ENCODE data around the gene SPDYE1.
"Not testable (repeated sequence)": the region's sequence is repeated elsewhere in the genome, so short reads cannot be mapped to it uniquely, and the experiment has no call there.

DNA sequence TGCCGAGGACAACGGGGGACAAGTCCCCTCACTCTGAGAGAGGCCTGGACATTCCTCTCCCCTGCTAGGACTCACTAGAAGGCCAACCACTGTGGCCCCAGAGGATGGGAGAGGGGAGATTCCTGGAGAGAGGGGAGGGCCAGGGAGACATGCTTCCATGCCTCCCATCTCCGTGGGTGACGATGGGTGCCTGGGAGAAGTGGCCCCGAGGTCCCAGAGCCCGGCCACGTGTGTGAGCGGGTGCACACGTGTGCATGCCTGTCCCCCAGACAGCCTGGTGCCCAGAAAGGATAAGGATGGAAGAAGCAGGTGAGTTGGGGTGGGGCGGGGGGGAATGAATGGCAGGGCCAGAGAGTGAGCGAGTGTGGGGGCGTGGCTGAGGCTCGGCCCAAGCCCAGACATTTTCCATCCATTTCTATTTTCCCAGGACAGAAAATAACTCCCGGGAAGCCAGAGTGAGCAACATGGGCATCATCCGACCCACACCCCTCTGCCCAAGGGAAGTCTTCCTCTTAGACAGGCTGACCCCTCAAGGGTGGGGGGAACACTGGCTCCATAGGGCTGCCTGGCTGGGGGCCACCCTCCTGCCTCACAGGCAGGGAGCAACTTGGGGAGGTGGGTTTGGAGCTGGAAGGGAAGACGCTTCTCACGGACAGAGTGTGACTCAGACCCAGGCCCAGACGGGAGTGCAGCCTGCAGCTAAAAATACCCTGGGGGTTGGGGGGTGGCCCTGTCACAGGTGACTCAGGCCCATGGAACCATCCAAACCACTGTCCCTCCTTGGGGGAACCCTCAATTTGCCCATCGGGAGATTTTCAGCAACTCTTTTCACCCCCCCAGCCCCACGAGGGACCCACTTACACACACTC lies 29.3 kb upstream of the SPDYE1 start:
- not testable (repeated sequence) for TF ChIP-seq EZH2 (IDR thresholded peaks at IDR 0.05; ENCODE audit: borderline replicate concordance, low read length)
- TF ChIP-seq, protein P1, sequence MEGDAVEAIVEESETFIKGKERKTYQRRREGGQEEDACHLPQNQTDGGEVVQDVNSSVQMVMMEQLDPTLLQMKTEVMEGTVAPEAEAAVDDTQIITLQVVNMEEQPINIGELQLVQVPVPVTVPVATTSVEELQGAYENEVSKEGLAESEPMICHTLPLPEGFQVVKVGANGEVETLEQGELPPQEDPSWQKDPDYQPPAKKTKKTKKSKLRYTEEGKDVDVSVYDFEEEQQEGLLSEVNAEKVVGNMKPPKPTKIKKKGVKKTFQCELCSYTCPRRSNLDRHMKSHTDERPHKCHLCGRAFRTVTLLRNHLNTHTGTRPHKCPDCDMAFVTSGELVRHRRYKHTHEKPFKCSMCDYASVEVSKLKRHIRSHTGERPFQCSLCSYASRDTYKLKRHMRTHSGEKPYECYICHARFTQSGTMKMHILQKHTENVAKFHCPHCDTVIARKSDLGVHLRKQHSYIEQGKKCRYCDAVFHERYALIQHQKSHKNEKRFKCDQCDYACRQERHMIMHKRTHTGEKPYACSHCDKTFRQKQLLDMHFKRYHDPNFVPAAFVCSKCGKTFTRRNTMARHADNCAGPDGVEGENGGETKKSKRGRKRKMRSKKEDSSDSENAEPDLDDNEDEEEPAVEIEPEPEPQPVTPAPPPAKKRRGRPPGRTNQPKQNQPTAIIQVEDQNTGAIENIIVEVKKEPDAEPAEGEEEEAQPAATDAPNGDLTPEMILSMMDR (IDR thresholded peaks at IDR 0.05; ENCODE audit: low read length): not testable (repeated sequence)

Measured in OCI-LY1 (cell line).